Activated naive CD8-positive, alpha-beta T cell treated with anti-CD3 and anti-CD28 coated beads, Interleukin-2, amount 50 U/mL, for 24 hours (primary cell): ENCODE results near the gene AGTPBP1.

Source experiments
- ATAC-seq: fragments of 150-1000 bp; cut with Tn5 transposase; one replicate; pipeline ENCODE4 v1.10.0; 2021
- DNase-seq: peaks from one replicate; pipeline ENCODE4 v3.0.0; 2021
- H3K27ac Mint-ChIP-seq: one replicate; pipeline ENCODE4 v1.8.0; 2021; ENCODE audit warnings: mild to moderate bottlenecking, mixed read lengths
- H3K27me3 Mint-ChIP-seq: one replicate; pipeline ENCODE4 v1.8.0; 2021; ENCODE audit warnings: mixed read lengths
- H3K36me3 Mint-ChIP-seq: one replicate; pipeline ENCODE4 v1.8.0; 2021; ENCODE audit warnings: low read depth, mixed read lengths
- H3K4me1 Mint-ChIP-seq: one replicate; pipeline ENCODE4 v1.8.0; 2021; ENCODE audit warnings: mixed read lengths
- H3K4me3 Mint-ChIP-seq: one replicate; pipeline ENCODE4 v1.8.0; 2021; ENCODE audit warnings: mild to moderate bottlenecking, moderate library complexity, mixed read lengths
- H3K9me3 Mint-ChIP-seq: one replicate; pipeline ENCODE4 v1.8.0; 2021; ENCODE audit warnings: mixed read lengths

The AGTPBP1 gene

DNA sequence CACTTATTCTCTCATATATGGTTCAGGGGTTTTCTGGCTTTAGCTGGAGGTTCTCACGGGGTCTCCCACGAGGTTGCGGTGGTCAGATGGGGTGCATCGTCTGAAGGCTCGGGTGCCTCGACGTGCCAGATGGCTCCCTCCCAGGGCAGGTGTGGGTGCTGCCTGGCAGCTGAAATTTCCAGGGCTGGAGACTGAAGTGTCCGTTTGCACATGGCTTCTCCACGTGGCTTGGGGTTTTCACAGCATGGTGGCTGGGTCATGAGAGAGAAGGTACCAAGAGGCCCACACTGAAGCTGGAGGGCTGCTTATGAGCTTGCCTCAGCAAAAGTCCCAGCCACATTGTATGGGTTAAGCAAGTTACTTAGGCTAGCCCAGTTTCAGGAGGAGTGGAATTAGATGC, 218.6 kb downstream of the AGTPBP1 start:
- Mint-ChIP-seq H3K36me3 (no peaks in the 10 kb centered on the region), H3K4me1 (peaks cover 6% of the 10 kb centered on the region), H3K27me3 (peaks cover 44% of the 10 kb centered on the region), H3K4me3 (no peak overlapping the region), H3K9me3 (no peaks in the 10 kb centered on the region), H3K27ac (no peak overlapping the region)
- no peak for ATAC-seq
- DNase-seq, result no peak

DNA sequence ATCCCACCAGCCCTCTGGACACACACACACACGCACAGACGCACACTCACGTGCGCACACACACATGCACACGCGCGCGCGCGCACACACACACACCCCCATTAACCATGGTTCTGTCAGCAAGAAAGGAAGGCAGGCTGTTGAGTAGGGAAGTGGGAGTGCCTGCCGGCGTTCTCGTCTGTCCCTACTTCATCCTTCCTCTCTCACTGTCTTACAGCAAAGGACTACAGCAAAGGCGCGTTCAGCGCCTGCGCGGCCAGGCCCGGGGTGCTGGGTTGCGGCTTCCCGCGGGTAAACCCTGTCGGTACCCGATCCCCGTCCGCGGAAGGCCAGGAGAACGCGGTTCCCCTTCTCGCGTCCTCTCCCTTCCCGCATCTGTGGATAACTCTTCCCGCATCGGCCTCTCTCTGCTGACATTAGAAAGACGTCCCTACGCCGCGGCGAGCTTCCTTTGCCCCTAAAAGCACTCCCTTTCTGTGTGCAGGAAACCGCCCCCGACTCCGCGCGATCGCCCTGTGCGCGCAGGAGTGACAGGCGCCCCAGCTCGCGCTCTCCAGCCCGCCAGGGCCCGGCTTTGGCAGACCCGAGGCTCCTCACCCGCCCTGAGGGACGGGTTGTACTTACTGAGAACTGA, 219.2 kb downstream of the AGTPBP1 start:
- ATAC-seq, result peak; percentile 75
- no peak overlapping the region for H3K27ac Mint-ChIP-seq
- peak; percentile 42 for DNase-seq
- H3K9me3 Mint-ChIP-seq, result no peaks in the 10 kb centered on the region
- no peaks in the 10 kb centered on the region for H3K36me3 Mint-ChIP-seq
- H3K27me3 Mint-ChIP-seq, result peaks cover 44% of the 10 kb centered on the region
- peaks cover 6% of the 10 kb centered on the region for H3K4me1 Mint-ChIP-seq
- peak overlapping the region; percentile 73 for H3K4me3 Mint-ChIP-seq

DNA sequence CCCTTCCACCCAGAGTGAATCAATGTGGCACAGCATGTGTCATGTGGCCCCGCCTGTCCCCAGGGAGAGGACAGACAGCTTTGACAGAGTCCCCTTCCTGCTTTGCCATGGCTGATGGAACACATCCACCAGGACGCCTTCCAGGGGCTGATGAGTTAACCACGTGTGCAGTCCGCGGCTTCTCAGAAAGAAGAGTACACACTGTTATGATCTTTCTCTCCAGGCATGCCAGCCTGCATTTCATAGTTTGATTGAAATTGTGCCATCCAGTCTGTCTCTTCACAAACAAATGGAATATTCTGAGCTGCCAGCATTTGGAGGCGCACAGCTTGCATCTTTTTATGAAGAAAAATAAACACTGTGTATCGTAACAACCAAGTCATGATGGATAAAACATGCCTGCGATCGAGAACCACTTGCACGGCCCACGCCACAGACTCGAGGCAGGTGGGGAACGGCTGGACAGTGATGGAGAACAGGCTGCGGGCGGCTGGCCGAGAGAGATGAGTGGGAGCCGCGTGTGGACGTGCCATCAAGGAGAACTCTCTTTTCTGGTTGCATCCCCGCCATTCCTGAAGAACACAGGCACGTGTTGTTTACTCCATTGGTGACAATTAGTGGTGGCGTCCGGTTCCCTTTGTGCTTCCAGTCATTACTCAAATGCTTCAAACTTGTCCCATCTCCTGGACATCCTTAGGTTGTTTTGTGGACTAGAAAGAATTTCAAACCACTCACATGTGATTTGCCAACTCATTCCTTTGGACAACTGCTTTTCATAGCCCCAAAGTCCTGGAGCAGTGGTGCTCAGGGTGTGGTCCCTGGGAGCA, 220.2 kb downstream of the AGTPBP1 start:
- H3K4me3 Mint-ChIP-seq, result no peak overlapping the region
- ATAC-seq, result no peak

DNA sequence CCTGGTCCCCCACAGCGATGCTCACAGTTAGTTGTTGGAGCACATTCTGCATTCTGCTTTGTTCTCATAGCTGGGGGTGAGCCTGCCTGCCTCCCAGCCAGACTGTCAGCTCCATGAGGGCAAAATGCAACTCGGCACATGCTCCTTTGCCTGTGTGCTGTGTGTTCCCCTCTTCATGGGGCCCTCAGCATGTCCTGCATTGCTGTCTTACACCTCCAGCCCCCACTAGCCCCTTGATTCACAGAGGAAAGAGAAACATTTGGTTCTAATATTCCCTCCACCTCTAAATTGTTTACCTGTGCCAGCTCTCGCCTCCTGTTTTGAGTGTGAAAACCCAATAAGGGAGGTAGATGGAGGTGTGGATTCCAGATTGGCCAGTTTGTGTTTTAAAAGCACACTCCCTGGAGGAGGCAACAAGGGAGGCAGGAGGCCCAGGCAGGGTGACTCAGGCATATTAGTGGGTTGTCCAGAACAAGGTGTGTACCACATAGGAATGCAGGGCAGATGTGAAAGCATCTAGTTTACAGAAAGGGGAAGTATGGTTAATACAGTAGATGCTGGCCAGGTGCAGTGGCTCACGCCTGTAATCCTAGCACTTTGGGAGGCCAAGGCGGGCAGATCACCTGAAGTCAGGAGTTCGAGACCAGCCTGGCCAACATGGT, 224.6 kb downstream of the AGTPBP1 start:
- Mint-ChIP-seq H3K27ac (no peak overlapping the region), H3K27me3 (peaks cover 22% of the 10 kb centered on the region), H3K4me3 (no peak overlapping the region), H3K4me1 (no peaks in the 10 kb centered on the region), H3K9me3 (no peaks in the 10 kb centered on the region), H3K36me3 (no peaks in the 10 kb centered on the region)
- ATAC-seq (no peak), DNase-seq (no peak)

More for the DNA sequence above, 220.2 kb downstream of the AGTPBP1 start:
- peaks cover 6% of the 10 kb centered on the region for H3K4me1 Mint-ChIP-seq
- no peak for DNase-seq
- peaks cover 44% of the 10 kb centered on the region for H3K27me3 Mint-ChIP-seq
- H3K9me3 Mint-ChIP-seq, result no peaks in the 10 kb centered on the region
- no peaks in the 10 kb centered on the region for H3K36me3 Mint-ChIP-seq
- no peak overlapping the region for H3K27ac Mint-ChIP-seq

DNA sequence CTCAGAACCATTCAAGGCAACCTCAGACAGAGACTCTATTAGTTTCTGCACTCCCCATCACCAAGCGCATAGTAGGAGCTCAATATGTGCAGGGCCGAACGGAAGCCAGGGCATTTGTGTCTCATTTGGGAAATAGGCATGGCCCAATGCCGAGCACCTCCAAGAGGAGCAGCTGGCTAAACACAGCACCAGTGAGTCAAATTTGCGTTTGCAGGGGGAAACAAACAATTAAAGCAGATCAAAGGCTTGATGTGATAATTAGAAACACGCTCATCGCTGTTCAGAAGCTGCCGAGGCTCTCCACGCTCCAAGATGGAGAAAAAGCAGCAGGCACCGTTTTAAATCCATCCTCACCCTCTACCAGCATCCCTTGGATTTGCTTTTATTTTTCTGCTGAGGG, 225.3 kb downstream of the AGTPBP1 start:
- no peak for ATAC-seq
- Mint-ChIP-seq H3K36me3 (no peaks in the 10 kb centered on the region), H3K9me3 (no peaks in the 10 kb centered on the region), H3K4me3 (no peak overlapping the region), H3K27ac (no peak overlapping the region), H3K27me3 (peaks cover 15% of the 10 kb centered on the region), H3K4me1 (no peaks in the 10 kb centered on the region)
- no peak for DNase-seq

DNA sequence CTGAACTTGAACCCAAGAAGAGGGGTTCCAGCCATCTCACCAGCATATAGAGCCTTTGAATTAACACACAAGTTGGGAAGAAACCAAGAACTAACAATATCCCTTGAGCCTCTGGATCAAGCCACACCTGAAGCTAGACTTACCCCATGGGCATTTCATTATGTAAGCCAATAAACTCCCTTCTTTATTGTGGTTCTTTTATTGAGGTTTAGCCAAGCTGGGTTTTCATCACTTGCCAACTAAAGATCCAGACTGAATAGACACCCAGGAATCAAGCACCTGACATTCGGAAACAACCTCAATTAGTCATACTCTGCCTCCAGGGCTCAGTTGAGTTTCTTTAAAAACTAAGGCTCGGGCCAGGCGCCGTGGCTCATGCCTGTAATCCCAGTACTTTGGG, 226.7 kb downstream of the AGTPBP1 start:
- no peak for ATAC-seq
- Mint-ChIP-seq H3K4me3 (no peak overlapping the region), H3K27me3 (peaks cover 10% of the 10 kb centered on the region)

DNA sequence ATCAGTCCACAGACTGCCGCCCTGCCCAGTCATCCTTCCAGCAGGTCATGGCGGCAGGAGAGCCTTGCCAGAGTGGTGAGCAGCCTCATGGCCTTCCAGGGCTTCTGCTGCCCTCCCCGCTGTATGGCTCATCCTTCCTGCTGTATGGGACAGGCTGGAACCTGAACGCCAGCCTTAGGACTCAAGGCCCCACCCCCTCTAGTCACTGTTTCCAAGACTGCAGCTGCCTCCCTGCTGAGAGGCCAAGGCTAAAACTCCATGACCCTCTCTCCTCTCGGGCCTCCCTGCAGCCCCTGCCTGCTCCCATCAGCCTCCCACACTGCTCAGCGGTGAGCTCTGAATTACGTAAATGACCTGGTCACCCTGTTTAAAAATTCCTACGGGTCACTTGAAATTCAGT, 227.5 kb downstream of the AGTPBP1 start:
- DNase-seq (no peak), ATAC-seq (no peak)
- no peaks in the 10 kb centered on the region for H3K4me1 Mint-ChIP-seq
- H3K4me3 Mint-ChIP-seq, result no peak overlapping the region
- no peaks in the 10 kb centered on the region for H3K9me3 Mint-ChIP-seq
- no peak overlapping the region for H3K27ac Mint-ChIP-seq
- no peaks in the 10 kb centered on the region for H3K36me3 Mint-ChIP-seq
- peaks cover 7% of the 10 kb centered on the region for H3K27me3 Mint-ChIP-seq

More for the DNA sequence above, 226.7 kb downstream of the AGTPBP1 start:
- no peak for DNase-seq
- H3K4me1 Mint-ChIP-seq, result no peaks in the 10 kb centered on the region
- H3K27ac Mint-ChIP-seq, result no peak overlapping the region
- no peaks in the 10 kb centered on the region for H3K9me3 Mint-ChIP-seq
- H3K36me3 Mint-ChIP-seq, result no peaks in the 10 kb centered on the region

DNA sequence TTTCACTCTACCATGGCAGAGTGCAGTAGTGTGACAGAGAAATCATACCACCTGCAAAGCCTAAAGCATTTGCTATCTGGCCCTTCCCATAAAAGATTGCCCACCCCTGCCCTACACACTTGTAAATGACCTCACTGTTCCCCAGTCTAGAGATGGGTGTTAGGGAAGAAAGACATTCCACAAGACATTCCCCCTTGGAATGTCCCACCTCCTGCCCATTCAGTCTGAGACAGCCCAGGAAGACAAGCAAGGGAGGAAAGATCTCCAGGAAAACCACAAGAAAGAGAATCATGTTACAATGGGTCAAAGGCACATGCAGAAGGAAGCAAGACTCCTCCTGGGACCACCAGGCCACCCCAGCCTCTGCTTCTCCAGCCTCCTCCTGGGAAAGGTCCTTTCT, 230.0 kb downstream of the AGTPBP1 start:
- DNase-seq (no peak), ATAC-seq (no peak)
- H3K27ac Mint-ChIP-seq, result no peak overlapping the region
- H3K4me1 Mint-ChIP-seq, result no peaks in the 10 kb centered on the region
- H3K36me3 Mint-ChIP-seq, result no peaks in the 10 kb centered on the region
- H3K27me3 Mint-ChIP-seq, result peaks cover 12% of the 10 kb centered on the region
- no peaks in the 10 kb centered on the region for H3K9me3 Mint-ChIP-seq
- no peak overlapping the region for H3K4me3 Mint-ChIP-seq

DNA sequence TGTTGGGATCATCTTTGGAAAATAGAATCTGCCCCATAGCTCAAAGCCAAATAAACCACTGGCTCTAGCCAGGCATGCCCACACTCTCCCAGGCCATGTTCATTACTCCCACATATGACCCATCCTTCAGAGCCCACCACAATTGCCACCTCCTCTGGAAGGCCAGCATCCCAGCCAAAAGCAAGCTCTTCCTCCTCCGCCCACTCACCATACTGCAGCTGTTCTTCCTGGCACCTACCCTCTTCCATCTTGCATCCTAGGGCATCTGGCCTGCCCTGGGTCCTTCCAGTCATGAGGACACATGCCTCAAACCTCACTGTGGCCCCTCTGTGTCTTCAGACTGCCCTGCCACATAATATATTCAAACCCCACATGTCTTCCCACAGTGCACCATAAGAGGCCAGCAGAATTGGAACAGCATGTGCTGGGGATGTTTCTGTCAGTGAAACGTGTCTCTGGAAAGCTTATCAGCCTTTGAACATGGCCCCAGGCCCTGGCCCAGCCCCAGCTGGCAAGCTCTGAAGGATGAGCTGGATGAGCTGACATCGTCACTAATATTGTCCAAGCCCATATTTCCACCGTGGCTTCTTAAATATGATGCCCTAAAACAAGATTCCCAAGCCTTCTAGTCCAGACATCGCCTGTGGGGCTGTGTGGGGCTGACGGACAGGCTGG, 230.8 kb downstream of the AGTPBP1 start:
- H3K4me1 Mint-ChIP-seq, result no peaks in the 10 kb centered on the region
- no peak overlapping the region for H3K4me3 Mint-ChIP-seq
- peaks cover 12% of the 10 kb centered on the region for H3K27me3 Mint-ChIP-seq
- H3K27ac Mint-ChIP-seq, result no peak overlapping the region
- DNase-seq (no peak), ATAC-seq (no peak)
- no peaks in the 10 kb centered on the region for H3K36me3 Mint-ChIP-seq
- H3K9me3 Mint-ChIP-seq, result no peaks in the 10 kb centered on the region

DNA sequence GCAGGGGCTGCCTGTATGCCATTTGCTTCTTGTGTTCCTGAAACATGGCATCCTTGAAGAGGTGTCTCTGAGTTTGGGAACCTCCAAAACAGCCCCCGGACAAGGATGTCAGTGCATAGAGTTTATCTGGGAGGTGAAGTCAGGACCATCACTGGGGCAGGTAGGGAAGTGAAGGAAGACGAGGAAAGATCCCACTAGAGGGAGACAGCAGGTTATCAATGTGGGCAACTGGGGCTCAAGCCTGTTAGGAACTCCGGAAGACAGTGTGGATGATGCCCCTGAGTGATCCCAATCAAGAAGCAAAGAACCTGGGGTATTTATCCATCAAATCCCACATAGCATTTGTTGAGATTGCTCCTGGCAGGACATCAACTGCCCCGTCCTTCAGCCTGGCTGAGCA, 233.1 kb downstream of the AGTPBP1 start:
- peaks cover 7% of the 10 kb centered on the region for H3K27me3 Mint-ChIP-seq
- H3K36me3 Mint-ChIP-seq, result no peaks in the 10 kb centered on the region
- H3K4me1 Mint-ChIP-seq, result no peaks in the 10 kb centered on the region
- H3K4me3 Mint-ChIP-seq, result no peak overlapping the region
- DNase-seq (no peak), ATAC-seq (no peak)
- no peak overlapping the region for H3K27ac Mint-ChIP-seq
- H3K9me3 Mint-ChIP-seq, result no peaks in the 10 kb centered on the region

DNA sequence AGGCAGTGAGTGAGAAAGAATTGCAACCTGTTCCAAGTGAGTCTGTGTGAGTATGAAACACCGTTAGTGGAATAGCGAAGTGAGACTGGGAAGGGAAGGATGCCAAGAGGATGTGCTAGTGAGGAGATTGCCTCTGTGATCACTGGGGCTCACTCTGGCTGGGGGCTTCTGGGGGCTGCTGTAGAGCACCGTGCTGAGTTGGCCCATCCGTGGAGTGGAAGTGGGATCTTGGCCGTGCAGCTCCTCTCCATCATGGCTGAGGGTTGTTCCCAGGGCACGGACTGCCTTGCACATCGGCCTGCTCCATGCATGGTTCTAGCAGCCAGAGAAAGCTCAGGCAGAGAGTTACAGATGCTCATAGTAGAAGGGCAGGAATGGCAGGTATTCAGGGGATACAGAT, 236.1 kb downstream of the AGTPBP1 start:
- Mint-ChIP-seq H3K4me3 (no peak overlapping the region), H3K9me3 (no peaks in the 10 kb centered on the region), H3K36me3 (no peaks in the 10 kb centered on the region), H3K27ac (no peak overlapping the region), H3K4me1 (no peaks in the 10 kb centered on the region), H3K27me3 (peaks cover 5% of the 10 kb centered on the region)
- ATAC-seq (no peak), DNase-seq (no peak)

DNA sequence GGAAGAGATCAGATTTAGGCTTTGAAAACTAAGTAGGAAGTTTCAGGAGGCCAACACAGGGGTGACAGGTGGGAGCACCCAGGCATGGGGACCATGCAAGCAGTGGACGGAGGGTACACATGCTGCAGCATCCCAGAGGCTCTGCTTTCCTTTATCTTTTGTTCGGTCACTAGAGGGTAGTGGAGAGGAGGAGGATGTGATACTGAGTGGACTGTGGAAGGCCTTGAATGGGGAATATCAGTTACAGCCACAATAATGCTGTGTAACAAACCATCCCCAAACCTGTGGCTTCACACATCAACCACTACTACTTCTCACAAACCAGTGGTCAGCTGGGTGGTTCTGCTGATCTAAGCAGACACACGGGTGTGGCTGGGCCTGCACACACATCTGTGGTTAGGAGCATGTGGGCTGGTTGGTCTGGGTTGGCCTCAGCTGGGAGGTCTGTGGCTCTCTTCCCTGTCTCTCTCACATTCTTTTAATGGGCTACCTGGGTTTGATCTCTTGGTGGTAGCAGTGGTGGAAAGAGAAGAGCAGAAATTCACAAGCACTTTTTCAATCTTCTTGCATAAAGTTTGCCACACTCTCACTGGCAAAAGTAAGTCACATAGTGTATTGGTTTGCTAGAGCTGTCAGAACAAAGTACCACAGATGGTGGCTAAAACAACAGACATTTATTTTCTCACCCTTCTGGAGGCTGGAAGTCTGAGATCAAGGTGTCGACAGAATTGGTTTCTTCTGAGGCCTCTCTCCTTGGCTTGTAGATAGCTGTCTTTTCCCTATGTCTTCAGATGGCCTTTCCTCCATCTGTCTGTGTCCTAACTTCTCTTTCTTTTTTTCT, 238.7 kb downstream of the AGTPBP1 start:
- Mint-ChIP-seq H3K27me3 (peaks cover 7% of the 10 kb centered on the region), H3K9me3 (peaks cover 5% of the 10 kb centered on the region), H3K36me3 (no peaks in the 10 kb centered on the region), H3K4me3 (no peak overlapping the region), H3K27ac (no peak overlapping the region), H3K4me1 (no peaks in the 10 kb centered on the region)
- DNase-seq (no peak), ATAC-seq (no peak)

DNA sequence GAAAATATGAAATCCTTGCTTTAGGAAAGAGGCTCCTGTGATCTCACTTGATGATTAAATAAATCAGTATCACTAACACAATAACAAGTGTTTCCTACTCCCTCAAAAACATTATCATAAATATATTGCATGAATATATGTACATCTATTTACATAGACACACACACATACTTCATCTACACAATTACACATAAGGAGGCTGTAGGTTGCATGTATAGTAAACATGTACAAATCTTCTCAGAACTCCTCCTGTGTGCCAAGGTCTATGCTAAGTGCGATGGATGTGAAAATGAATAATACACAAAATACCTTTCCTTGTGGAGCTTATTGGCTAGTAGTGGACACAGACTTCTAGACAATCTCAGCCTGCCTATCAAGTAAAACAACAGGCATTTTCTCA, 239.9 kb downstream of the AGTPBP1 start:
- Mint-ChIP-seq H3K4me1 (no peaks in the 10 kb centered on the region), H3K36me3 (no peaks in the 10 kb centered on the region), H3K27me3 (peaks cover 7% of the 10 kb centered on the region), H3K4me3 (no peak overlapping the region), H3K9me3 (peaks cover 5% of the 10 kb centered on the region), H3K27ac (no peak overlapping the region)
- DNase-seq, result no peak
- ATAC-seq, result no peak

DNA sequence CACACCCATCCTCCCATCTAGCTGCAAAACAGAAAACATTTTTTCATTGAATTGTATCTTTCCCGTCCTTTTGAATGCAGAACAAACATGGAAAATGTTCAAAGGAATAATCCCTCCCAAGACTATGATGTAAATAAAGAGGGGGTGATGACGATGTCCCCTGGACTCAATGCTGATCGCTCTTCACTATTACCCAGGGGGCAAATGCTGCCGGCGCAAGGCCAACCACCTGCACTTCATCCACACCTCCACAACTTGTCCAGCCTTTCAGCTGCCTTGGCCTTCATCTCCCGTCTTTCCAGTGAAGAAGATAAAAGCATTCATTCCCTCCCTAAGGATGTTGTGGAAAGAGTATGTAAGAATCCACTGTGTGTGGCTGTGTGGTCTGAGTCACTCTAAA, 240.3 kb downstream of the AGTPBP1 start:
- Mint-ChIP-seq H3K27ac (no peak overlapping the region), H3K4me1 (no peaks in the 10 kb centered on the region), H3K36me3 (no peaks in the 10 kb centered on the region), H3K4me3 (no peak overlapping the region), H3K27me3 (peaks cover 12% of the 10 kb centered on the region), H3K9me3 (peaks cover 10% of the 10 kb centered on the region)
- ATAC-seq, result no peak
- DNase-seq, result no peak
